DND-41 (cell line): ENCODE measurements around the gene CEP152.

ENCODE experiments used
- CTCF ChIP-seq: IDR thresholded peaks from 2 replicates; pipeline ENCODE4 v1.5.1; 2012; ENCODE audit warnings: borderline replicate concordance, low read length, moderate library complexity, mild to moderate bottlenecking; ENCODE audit not compliant: poor library complexity, severe bottlenecking; ENCODE audit errors: extremely low read depth
- EZH2 ChIP-seq: IDR thresholded peaks from 3 replicates; pipeline ENCODE4 v1.6.1; 2012; ENCODE audit warnings: borderline replicate concordance, low read depth, mild to moderate bottlenecking, moderate library complexity, low read length, inconsistent platforms; ENCODE audit not compliant: severe bottlenecking

- TF ChIP-seq CTCF (no peak), EZH2 (no peak)
These were observed 5.3 kb downstream of the CEP152 start for GRCh38 chr15:48805591-48805990.
